ENCODE results near the gene KDM6B.

KDM6B gene

DNA sequence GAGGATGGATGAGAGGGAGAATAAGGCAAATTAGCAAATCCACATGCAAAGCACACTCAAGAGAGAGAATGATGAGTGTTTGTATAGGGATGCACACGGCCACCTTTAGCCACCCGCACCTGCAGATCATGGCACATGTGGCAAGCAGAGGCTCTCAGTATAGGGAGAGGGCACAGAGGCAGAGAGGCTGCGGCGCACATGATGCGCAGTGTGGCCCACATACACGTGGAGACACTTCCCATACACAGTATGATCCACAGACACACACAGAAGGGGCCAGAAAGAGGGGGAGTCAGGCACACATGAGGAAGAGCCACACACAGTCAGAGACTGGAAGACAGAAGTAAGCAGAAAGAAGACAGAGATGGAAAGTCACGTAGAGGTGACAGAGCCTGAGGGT is 48.1 kb downstream of the KDM6B start:
- no peak for DNase-seq

DNA sequence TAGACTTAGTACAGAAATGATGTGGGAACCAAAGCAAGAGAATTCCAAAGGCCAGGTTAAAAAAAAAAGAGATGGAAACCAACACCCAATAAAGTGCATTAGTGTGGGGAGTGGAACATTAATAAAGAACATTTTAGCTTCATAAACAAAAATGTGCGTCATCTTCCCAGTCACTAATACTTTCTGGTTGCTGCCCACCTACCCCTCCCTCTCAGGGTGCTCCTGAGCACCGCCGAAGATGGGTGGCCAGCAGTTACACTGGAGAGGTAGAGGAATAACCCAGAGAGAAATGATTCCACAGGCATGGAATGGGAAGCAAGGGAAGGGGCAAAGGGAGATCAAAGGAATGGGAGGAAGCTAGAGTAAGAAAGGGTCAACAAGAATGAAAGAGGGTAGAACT is 48.6 kb downstream of the KDM6B start:
- no peak for DNase-seq

Data from OCI-M1 (cell line).